GM21367 (cell line): Measurements from ENCODE around the gene ZNF773.

Source experiments
- ATAC-seq: cut with Tn5 transposase; IDR thresholded peaks from one replicate; pipeline ENCODE4 v1.9.1; 2021; ENCODE audit not compliant: unreplicated experiment

The ZNF773 gene

DNA sequence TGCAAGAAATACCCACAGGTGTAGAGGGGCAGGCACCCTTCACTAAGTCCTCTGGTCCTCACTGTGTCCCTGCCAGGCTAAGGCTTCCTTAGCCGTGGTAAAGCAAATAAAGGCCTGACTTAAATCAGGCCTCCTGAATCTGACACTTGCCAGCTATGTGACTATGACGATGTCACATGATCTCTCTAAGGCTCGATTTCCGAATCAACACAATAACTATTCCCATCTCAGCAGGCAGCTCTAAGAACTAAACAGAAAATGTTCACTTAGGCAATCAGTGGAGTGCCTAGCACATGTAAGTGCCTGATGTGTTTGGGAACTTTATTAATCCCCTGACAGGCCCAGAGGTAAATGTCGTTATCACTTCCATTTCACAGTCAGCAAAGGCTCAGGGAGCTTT is 57.9 kb downstream of the ZNF773 start:
- ATAC-seq, result no peak
